GM12892 (cell line): ENCODE measurements around the gene GFY.

Source experiments
- POLR2A ChIP-seq: IDR thresholded peaks from 2 replicates; pipeline ENCODE4 v1.6.1; 2011; ENCODE audit warnings: low read depth, low read length, control low read depth
- TAF1 ChIP-seq: IDR thresholded peaks from 2 replicates; pipeline ENCODE4 v1.6.1; 2011; ENCODE audit warnings: low read depth, mild to moderate bottlenecking, control low read depth, low read length, borderline replicate concordance

- TF ChIP-seq POLR2A (no peak), TAF1 (no peak)
Measured at GRCh38 chr19:49414256-49414655, 10.9 kb upstream of the GFY start.
